GM12891 (cell line): ENCODE results near the gene MICOS13.
A peak's percentile ranks its signal among the peaks of the same experiment; 100 is the strongest.

Source experiments
- DNase-seq: peaks from one replicate; pipeline ENCODE4 v3.0.0; 2011; ENCODE audit warnings: low spot score; ENCODE audit not compliant: insufficient read length
- FAIRE-seq: peaks from 2 replicates; lab custom pipeline; 2011; peaks lifted over from hg19 to GRCh38; lab: Jason Lieb, UNC
- PAX5 ChIP-seq: IDR thresholded peaks from 2 replicates; pipeline ENCODE4 v1.6.1; 2011; ENCODE audit warnings: low read length, moderate library complexity, mild to moderate bottlenecking; ENCODE audit not compliant: insufficient read depth, severe bottlenecking
- POLR2A ChIP-seq: IDR thresholded peaks from 2 replicates; pipeline ENCODE4 v1.6.1; 2011; ENCODE audit warnings: low read depth, low read length, control low read depth
- POLR2AphosphoS5 ChIP-seq: IDR thresholded peaks from 2 replicates; pipeline ENCODE4 v1.6.1; 2011; ENCODE audit warnings: low read depth, low read length, control low read depth
- POU2F2 ChIP-seq: IDR thresholded peaks from 2 replicates; pipeline ENCODE4 v1.6.1; 2011; ENCODE audit warnings: low read depth, mild to moderate bottlenecking, control low read depth, low read length, moderate library complexity
- SPI1 ChIP-seq: IDR thresholded peaks from 2 replicates; pipeline ENCODE4 v1.6.1; 2011; ENCODE audit warnings: low read depth, low read length, control low read depth
- TAF1 ChIP-seq: IDR thresholded peaks from 2 replicates; pipeline ENCODE4 v1.6.1; 2011; ENCODE audit warnings: low read depth, low read length, control low read depth

The MICOS13 gene

DNA sequence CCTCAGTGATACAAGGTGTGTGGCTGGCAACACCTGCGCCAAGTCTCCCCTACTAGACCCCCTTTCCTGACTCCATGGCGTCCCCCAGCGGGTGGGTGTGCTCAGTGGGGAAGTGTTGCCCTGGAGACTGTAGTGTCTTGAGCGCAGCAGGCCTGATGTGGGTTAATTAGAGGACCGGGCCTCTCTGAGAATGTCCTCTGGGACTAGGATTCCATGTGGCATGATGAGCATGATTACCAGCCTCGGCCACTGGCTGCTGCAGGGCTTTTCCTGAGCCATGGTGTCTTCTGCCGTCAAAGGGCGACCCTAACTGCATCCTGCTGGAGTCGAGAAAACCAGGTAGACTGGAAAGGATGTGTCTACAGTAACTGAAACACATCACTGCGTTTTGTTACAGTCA, 28.1 kb downstream of the MICOS13 start:
- TF ChIP-seq POLR2A, result no peak
- TF ChIP-seq PAX5, result no peak
- TF ChIP-seq TAF1, result no peak
- TF ChIP-seq POLR2AphosphoS5, result peak; percentile 31
- no peak for TF ChIP-seq POU2F2
- TF ChIP-seq SPI1, result no peak
- FAIRE-seq (no peak), DNase-seq (no peak)

DNA sequence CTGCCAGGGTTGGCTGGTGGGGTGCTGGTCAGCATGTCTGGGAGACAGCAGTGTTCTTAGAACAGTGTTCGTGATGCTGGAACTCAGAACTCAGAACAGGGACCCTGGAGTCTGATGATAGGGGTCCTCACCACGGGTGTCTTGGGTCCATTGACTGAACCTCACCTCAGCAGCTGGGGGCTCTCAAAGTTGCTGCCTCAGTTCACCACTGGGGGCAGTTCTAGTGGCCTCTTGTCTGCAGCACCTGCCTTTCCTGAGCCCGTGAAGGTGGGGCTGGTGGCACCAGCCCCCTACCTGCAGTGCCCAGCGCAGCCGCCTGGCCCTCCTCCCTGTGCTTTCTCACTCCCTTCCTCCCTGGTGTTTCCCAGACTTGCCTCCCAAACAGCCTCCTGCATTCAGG, 29.0 kb downstream of the MICOS13 start:
- TF ChIP-seq POU2F2 (no peak), TAF1 (no peak), SPI1 (no peak), PAX5 (no peak)
- FAIRE-seq (no peak), DNase-seq (no peak)

GRCh38 chr19:5648464-5648863, 31.9 kb downstream of the MICOS13 start:
- DNase-seq (no peak), FAIRE-seq (peak; percentile 85)
- TF ChIP-seq SPI1, result no peak
- TF ChIP-seq PAX5, result no peak
- TF ChIP-seq POU2F2, result no peak
- TF ChIP-seq POLR2AphosphoS5, result no peak
- TF ChIP-seq POLR2A, result no peak
- no peak for TF ChIP-seq TAF1

- DNase-seq (no peak), FAIRE-seq (peak; percentile 63)
- TF ChIP-seq SPI1 (no peak), POLR2AphosphoS5 (no peak), PAX5 (no peak), POLR2A (no peak; the same call in 1 of the 2 replicates)
Measured at GRCh38 chr19:5646703-5647102, 33.6 kb downstream of the MICOS13 start.

DNA sequence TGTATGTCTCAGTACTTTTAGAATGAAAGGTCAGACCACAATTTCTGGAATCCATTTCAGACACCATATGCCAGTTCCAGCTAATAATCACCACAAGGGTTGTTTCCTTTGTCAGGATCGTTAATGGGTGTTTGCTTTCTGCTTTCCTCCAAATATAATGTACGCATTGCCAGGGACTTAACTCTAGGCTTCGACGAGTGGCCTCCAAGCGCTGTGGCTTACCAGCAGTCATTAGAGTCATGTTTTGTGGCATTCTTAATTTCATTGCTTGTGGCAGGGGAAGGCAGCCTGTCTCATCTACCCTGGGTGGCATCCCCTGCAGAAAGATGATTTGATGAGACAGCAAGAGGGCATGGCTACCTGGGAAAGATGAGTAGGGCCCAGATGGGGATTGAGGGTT, 34.9 kb downstream of the MICOS13 start:
- FAIRE-seq, result peak; percentile 31
- TF ChIP-seq TAF1, result no peak
- TF ChIP-seq POLR2A, result no peak
- TF ChIP-seq POLR2AphosphoS5, result no peak
- TF ChIP-seq POU2F2, result no peak
- no peak for DNase-seq

DNA sequence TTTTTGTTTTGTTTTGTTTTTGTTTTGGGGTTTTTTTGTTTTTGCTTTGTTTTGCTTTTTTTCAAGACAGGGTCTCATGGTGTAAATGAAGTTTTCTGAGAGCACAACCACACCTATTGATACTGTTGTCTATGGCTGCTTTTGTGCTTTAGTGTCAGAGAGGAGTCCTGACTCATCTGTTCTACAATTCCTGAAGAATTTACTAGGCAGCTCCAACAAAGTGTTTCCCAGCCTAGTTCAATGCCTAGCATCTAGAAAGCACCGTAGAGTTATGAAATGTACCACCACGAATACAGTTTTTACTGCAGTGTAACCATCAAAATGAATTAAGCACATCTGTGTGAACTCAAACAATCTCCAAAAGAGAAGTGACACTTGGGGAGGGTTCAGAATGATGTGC, 36.3 kb downstream of the MICOS13 start:
- DNase-seq (no peak), FAIRE-seq (no peak)
- no peak for TF ChIP-seq POLR2AphosphoS5

- TF ChIP-seq POU2F2 (no peak), POLR2AphosphoS5 (no peak), SPI1 (no peak), TAF1 (no peak), PAX5 (no peak), POLR2A (no peak)
- DNase-seq, result no peak
- FAIRE-seq, result no peak
Measured at GRCh38 chr19:5643060-5643459, 37.3 kb downstream of the MICOS13 start.

DNA sequence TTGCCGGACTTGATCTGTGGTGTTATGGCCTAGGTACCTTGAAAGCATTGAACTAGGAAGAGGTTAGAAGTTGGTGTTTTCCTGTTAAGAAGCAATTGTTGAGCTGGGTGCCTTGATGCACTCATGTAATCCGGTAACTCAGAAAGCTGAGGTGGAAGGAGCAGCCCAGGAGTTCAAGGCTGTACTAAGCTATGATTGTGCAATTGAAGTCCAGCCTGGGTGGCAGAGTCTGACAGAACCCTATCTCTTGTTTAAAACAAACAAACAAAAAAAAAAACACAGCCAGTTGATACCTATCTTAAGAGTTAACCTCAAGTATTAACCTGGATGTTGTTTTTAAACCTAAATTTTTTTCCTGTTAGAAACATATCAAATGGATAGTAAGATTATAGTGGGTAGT, 38.1 kb downstream of the MICOS13 start:
- DNase-seq (no peak), FAIRE-seq (no peak)
- no peak for TF ChIP-seq SPI1
- no peak for TF ChIP-seq TAF1
- TF ChIP-seq POLR2AphosphoS5, result no peak
- no peak for TF ChIP-seq PAX5
- no peak for TF ChIP-seq POLR2A
- no peak for TF ChIP-seq POU2F2

- no peak for TF ChIP-seq TAF1
- no peak for TF ChIP-seq POLR2AphosphoS5
- no peak for TF ChIP-seq SPI1
- TF ChIP-seq PAX5, result no peak
- FAIRE-seq, result no peak
- no peak for DNase-seq
Measured at GRCh38 chr19:5641171-5641570, 39.1 kb downstream of the MICOS13 start.

DNA sequence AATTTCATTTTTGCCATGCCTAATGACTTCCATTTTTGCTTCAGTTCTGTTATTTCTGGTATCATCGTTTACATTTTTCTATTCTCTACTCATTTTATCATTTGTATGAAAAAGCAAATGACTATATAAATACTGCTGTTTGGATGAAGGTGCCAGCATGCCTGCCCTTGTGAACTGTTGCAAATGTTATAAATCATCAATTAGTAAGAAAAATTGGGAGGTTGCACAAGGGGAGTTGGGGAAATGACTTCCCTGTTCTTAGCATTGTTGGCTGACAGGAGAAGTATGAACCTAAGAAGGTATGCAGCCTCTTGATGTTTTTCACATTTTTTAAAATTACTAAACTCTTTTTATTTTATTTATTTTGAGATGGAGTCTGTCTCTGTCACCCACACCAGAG, 42.3 kb downstream of the MICOS13 start:
- TF ChIP-seq PAX5 (no peak), TAF1 (no peak), SPI1 (no peak), POLR2A (no peak), POLR2AphosphoS5 (no peak), POU2F2 (no peak)
- no peak for DNase-seq
- FAIRE-seq, result no peak

DNA sequence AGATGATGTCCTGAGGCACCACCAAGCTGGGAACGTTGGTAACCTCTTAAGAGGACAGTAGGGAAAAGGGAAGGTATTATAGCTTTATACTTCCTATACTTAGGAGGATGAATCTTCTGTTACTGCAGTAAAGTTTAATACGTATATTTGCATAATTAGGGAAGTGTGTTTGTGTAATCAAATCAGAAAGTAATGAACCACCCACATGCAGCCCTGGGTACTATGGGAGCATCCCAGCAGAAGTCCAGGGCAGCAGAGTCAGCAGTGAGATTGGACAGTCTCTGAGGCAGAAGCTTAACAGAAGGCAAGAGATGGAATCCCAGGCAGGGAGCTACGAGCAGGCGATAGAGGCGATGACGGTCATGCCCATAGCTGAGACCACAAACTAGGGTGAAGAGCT, 44.9 kb downstream of the MICOS13 start:
- FAIRE-seq, result no peak
- TF ChIP-seq POU2F2 (no peak), TAF1 (no peak), SPI1 (no peak), POLR2A (no peak), PAX5 (no peak), POLR2AphosphoS5 (no peak)

More for the DNA sequence above, 44.9 kb downstream of the MICOS13 start:
- no peak for DNase-seq
